ENCODE results near the gene HLA-DOA. TPM values are rescaled to one million over a fixed set of nuclear protein-coding genes. Genes with fewer than 3 reads are reported as not detected.

HLA-DOA gene
- total and polyA plus RNA-seq, 4 donors, result 0.69 to 3.0 (median 1.6) TPM

DNA sequence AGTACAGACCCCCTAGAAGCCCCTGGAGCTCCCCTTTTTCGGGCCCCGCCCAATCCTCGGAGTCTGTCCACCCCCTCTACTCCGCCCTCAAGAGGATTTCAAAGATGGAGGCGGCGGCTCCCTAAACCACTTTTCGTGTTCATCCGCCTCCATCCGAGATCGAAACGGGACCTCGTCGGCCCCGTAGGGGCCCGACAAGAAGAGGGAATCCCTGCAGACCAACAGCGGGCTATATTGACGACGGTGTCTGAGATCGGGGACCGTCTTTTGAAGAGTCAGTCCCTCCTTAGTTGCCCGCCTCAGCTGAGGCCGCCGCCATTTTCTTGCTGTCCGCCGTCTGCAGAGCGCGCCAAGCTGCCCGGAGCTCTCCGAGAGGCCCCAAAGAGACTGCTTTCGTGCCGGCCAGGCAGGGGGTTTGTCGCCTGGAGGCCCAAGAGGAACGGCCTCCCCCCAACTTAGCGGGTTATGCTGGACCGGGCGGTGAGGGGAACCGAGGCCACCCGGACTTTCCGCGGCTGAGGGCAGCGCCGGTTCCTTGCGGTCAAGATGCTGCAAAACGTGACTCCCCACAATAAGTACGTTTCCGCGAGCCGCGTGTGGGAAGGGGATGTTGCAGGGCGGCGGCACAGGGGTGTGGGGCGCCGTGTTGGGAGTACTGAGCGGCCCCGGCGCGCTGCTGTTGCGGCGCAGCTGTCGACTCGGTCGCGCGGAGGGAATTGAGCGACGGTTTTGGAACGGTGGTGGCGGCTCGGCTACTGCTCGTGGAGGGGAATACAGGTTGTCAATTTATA, 36.8 kb downstream of the HLA-DOA start:
- Histone ChIP-seq H3K9me3 (ENCODE audit: control insufficient read depth in 4 of 4, low read length in 3 of 4) (no peaks in the 10 kb centered on the region), H3K27ac (ENCODE audit: low read depth in 1 of 2, low read length in 2 of 2) (peak overlapping the region; percentile 51 to 100), H3K36me3 (ENCODE audit: control insufficient read depth in 4 of 4, insufficient read depth in 3 of 4, low read depth in 1 of 4, low read length in 3 of 4) (peaks cover 15 to 33% (median 26%) of the 10 kb centered on the region in 4 donors), H3K4me3 (ENCODE audit: low read depth in 1 of 3, low read length in 3 of 3) (peak overlapping the region; percentile 88 to 98 (median 95)), H3K27me3 (ENCODE audit: control insufficient read depth in 4 of 4, insufficient read depth in 4 of 4, low read length in 3 of 4) (no peaks in the 10 kb centered on the region), H3K4me1 (ENCODE audit: control insufficient read depth in 4 of 4, insufficient read depth in 4 of 4, low read length in 3 of 4) (peaks cover 1 to 37% (median 33%) of the 10 kb centered on the region in 4 donors), H3K9ac (ENCODE audit: low read depth in 1 of 2, low read length in 2 of 2) (peak overlapping the region; percentile 84 to 91)
- TF ChIP-seq YY1 (IDR thresholded peaks at IDR 0.05) (peak; percentile 84), TAF1 (conservative IDR thresholded peaks at IDR 0.05) (peak; percentile 84)
- TF ChIP-seq, protein P1, sequence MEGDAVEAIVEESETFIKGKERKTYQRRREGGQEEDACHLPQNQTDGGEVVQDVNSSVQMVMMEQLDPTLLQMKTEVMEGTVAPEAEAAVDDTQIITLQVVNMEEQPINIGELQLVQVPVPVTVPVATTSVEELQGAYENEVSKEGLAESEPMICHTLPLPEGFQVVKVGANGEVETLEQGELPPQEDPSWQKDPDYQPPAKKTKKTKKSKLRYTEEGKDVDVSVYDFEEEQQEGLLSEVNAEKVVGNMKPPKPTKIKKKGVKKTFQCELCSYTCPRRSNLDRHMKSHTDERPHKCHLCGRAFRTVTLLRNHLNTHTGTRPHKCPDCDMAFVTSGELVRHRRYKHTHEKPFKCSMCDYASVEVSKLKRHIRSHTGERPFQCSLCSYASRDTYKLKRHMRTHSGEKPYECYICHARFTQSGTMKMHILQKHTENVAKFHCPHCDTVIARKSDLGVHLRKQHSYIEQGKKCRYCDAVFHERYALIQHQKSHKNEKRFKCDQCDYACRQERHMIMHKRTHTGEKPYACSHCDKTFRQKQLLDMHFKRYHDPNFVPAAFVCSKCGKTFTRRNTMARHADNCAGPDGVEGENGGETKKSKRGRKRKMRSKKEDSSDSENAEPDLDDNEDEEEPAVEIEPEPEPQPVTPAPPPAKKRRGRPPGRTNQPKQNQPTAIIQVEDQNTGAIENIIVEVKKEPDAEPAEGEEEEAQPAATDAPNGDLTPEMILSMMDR (IDR thresholded peaks at IDR 0.05; ENCODE audit: low read depth, low read length, missing input control), result no peak
- under 1% methylated on average over 70 of the region's 70 CpGs for WGBS
- DNase-seq (ENCODE audit: low spot score), result no peak

DNA sequence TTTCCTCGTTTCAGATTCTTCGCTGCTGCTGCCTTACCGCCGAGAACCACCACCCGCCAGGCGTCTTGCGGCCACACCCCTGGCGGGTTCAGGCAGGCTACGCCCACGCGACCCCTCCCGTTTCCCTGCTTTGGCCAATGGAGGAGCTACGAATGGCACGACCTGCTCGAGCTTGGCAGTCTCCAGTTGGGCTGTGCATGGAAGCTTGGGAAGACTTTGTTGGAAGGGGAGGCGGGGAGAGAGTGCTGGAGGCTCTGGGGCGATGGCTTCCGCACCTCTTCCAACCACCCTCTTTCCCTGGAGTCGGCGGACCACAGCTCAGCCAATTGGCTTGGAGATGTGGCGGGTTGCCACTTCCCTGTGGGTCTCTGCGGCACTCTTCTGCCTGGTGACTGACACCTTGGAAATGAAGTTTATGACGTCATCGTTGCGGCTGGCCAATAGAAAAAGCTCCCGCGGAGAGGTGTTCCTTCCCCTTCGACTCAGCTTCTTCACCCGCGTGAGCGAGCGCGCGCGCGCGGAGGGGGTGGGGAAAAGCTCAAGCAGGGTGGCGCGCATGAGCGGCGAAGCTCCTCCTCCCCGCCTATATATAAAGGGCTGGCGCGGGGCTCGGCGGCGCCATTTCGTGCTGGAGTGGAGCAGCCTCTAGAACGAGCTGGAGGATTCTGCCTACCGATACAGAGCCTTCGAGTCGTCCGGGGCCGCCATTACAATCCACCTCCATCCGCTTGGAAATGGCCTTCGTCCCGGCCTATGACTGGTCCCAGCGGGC, 37.6 kb downstream of the HLA-DOA start:
- WGBS, result under 1% methylated on average over 58 of the region's 58 CpGs
- peak; percentile 98 to 99 for TF ChIP-seq EGR1 (IDR thresholded peaks at IDR 0.05; ENCODE audit: low read depth in 2 of 2)
- TF ChIP-seq FOXA1 (IDR thresholded peaks at IDR 0.05), result peak; percentile 42
- TF ChIP-seq, protein P2, sequence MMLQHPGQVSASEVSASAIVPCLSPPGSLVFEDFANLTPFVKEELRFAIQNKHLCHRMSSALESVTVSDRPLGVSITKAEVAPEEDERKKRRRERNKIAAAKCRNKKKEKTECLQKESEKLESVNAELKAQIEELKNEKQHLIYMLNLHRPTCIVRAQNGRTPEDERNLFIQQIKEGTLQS (IDR thresholded peaks at IDR 0.05), result peak; percentile 44
- TF ChIP-seq, protein P3, sequence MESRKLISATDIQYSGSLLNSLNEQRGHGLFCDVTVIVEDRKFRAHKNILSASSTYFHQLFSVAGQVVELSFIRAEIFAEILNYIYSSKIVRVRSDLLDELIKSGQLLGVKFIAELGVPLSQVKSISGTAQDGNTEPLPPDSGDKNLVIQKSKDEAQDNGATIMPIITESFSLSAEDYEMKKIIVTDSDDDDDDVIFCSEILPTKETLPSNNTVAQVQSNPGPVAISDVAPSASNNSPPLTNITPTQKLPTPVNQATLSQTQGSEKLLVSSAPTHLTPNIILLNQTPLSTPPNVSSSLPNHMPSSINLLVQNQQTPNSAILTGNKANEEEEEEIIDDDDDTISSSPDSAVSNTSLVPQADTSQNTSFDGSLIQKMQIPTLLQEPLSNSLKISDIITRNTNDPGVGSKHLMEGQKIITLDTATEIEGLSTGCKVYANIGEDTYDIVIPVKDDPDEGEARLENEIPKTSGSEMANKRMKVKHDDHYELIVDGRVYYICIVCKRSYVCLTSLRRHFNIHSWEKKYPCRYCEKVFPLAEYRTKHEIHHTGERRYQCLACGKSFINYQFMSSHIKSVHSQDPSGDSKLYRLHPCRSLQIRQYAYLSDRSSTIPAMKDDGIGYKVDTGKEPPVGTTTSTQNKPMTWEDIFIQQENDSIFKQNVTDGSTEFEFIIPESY (IDR thresholded peaks at IDR 0.05), result peak; percentile 69
- peak; percentile 73 to 74 for TF ChIP-seq RXRA (IDR thresholded peaks at IDR 0.05)
- TF ChIP-seq, protein P4, sequence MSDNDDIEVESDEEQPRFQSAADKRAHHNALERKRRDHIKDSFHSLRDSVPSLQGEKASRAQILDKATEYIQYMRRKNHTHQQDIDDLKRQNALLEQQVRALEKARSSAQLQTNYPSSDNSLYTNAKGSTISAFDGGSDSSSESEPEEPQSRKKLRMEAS (IDR thresholded peaks at IDR 0.05), result peak; percentile 96
- peak; percentile 100 for TF ChIP-seq TAF1 (conservative IDR thresholded peaks at IDR 0.05)
- no peak for TF ChIP-seq FOXA2 (IDR thresholded peaks at IDR 0.05)
- TF ChIP-seq JUND (IDR thresholded peaks at IDR 0.05), result peak; percentile 84 to 90
- TF ChIP-seq, protein P5, sequence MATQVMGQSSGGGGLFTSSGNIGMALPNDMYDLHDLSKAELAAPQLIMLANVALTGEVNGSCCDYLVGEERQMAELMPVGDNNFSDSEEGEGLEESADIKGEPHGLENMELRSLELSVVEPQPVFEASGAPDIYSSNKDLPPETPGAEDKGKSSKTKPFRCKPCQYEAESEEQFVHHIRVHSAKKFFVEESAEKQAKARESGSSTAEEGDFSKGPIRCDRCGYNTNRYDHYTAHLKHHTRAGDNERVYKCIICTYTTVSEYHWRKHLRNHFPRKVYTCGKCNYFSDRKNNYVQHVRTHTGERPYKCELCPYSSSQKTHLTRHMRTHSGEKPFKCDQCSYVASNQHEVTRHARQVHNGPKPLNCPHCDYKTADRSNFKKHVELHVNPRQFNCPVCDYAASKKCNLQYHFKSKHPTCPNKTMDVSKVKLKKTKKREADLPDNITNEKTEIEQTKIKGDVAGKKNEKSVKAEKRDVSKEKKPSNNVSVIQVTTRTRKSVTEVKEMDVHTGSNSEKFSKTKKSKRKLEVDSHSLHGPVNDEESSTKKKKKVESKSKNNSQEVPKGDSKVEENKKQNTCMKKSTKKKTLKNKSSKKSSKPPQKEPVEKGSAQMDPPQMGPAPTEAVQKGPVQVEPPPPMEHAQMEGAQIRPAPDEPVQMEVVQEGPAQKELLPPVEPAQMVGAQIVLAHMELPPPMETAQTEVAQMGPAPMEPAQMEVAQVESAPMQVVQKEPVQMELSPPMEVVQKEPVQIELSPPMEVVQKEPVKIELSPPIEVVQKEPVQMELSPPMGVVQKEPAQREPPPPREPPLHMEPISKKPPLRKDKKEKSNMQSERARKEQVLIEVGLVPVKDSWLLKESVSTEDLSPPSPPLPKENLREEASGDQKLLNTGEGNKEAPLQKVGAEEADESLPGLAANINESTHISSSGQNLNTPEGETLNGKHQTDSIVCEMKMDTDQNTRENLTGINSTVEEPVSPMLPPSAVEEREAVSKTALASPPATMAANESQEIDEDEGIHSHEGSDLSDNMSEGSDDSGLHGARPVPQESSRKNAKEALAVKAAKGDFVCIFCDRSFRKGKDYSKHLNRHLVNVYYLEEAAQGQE (IDR thresholded peaks at IDR 0.05), result peak; percentile 95
- TF ChIP-seq RAD21 (IDR thresholded peaks at IDR 0.05), result no peak
- peak; percentile 0 for TF ChIP-seq HNF4G (IDR thresholded peaks at IDR 0.05)
- TF ChIP-seq, protein P1 (IDR thresholded peaks at IDR 0.05; ENCODE audit: low read depth, low read length, missing input control), result no peak
- peak; percentile 97 for TF ChIP-seq YY1 (IDR thresholded peaks at IDR 0.05)
- peak; percentile 78 for TF ChIP-seq NR2F2 (IDR thresholded peaks at IDR 0.05)
- peak in 1 of 2 donors; percentile 63 for TF ChIP-seq GABPA (IDR thresholded peaks at IDR 0.05 in 1 of 2, conservative IDR thresholded peaks at IDR 0.05 in 1 of 2)
- TF ChIP-seq SP1 (IDR thresholded peaks at IDR 0.05), result peak; percentile 91
- TF ChIP-seq HNF4A (conservative IDR thresholded peaks at IDR 0.05), result peak; percentile 2 to 51
- peaks cover 10 to 25% (median 19%) of the 10 kb centered on the region in 4 donors for H3K36me3 ChIP-seq (ENCODE audit: control insufficient read depth in 4 of 4, insufficient read depth in 3 of 4, low read depth in 1 of 4, low read length in 3 of 4)

More for the DNA sequence above, 37.6 kb downstream of the HLA-DOA start:
- peak overlapping the region; percentile 96 to 100 for H3K9ac ChIP-seq (ENCODE audit: low read depth in 1 of 2, low read length in 2 of 2)
- peak overlapping the region; percentile 99 to 100 for H3K27ac ChIP-seq (ENCODE audit: low read depth in 1 of 2, low read length in 2 of 2)
- H3K27me3 ChIP-seq (ENCODE audit: control insufficient read depth in 4 of 4, insufficient read depth in 4 of 4, low read length in 3 of 4), result no peaks in the 10 kb centered on the region
- DNase-seq (ENCODE audit: low spot score), result peak; percentile 99
- H3K9me3 ChIP-seq (ENCODE audit: control insufficient read depth in 4 of 4, low read length in 3 of 4), result no peaks in the 10 kb centered on the region
- H3K4me1 ChIP-seq (ENCODE audit: control insufficient read depth in 4 of 4, insufficient read depth in 4 of 4, low read length in 3 of 4), result peaks cover 1 to 36% (median 30%) of the 10 kb centered on the region in 4 donors
- peak overlapping the region; percentile 88 to 98 (median 95) for H3K4me3 ChIP-seq (ENCODE audit: low read depth in 1 of 3, low read length in 3 of 3)

Data from liver (tissue), 9 donors.